ENCODE data around the gene ATP5ME.

The ATP5ME gene

GRCh38 chr4:666822-667544 lies 7.1 kb downstream of the ATP5ME start:
- DNase-seq, result no peak

GRCh38 chr4:666436-666810 lies 7.7 kb downstream of the ATP5ME start:
- DNase-seq, result no peak

- DNase-seq, result no peak
These were observed 8.2 kb downstream of the ATP5ME start for GRCh38 chr4:665751-666435.

- DNase-seq, result no peak
These were observed 8.7 kb downstream of the ATP5ME start for GRCh38 chr4:665381-665750.

GRCh38 chr4:664713-665231 lies 9.3 kb downstream of the ATP5ME start:
- DNase-seq, result no peak

- DNase-seq, result peak; percentile 72
These were observed 10.3 kb downstream of the ATP5ME start for GRCh38 chr4:663438-664428.

- no peak for DNase-seq
These were observed 11.0 kb downstream of the ATP5ME start for GRCh38 chr4:663046-663437.

- no peak for DNase-seq
These were observed 12.0 kb downstream of the ATP5ME start for GRCh38 chr4:661881-662761.

GRCh38 chr4:661231-661630 lies 12.8 kb downstream of the ATP5ME start:
- no peak for DNase-seq

- DNase-seq, result no peak
These were observed 13.7 kb downstream of the ATP5ME start for GRCh38 chr4:660401-660800.

- no peak for DNase-seq
These were observed 14.2 kb downstream of the ATP5ME start for GRCh38 chr4:659851-660250.

- DNase-seq, result no peak
These were observed 15.1 kb downstream of the ATP5ME start for GRCh38 chr4:658681-659667.

GRCh38 chr4:657834-658667 lies 16.0 kb downstream of the ATP5ME start:
- DNase-seq, result no peak

GRCh38 chr4:657338-657833 lies 16.7 kb downstream of the ATP5ME start:
- no peak for DNase-seq

- no peak for DNase-seq
These were observed 17.4 kb downstream of the ATP5ME start for GRCh38 chr4:656436-657337.

GRCh38 chr4:655464-656151 lies 18.5 kb downstream of the ATP5ME start:
- DNase-seq, result no peak

- no peak for DNase-seq
These were observed 19.1 kb downstream of the ATP5ME start for GRCh38 chr4:654871-655463.

GRCh38 chr4:654503-654845 lies 19.6 kb downstream of the ATP5ME start:
- no peak for DNase-seq
